HCT116 (cell line): ENCODE data around the gene MAST4. TPM values are rescaled to one million over a fixed set of nuclear protein-coding genes. Genes with fewer than 3 reads are reported as not detected.

Source experiments
- ATAC-seq: fragments of 200-7000 bp; cut with Tn5 transposase; 2 replicates; pipeline ENCODE4 v1.9.1; 2020; ENCODE audit warnings: mild to moderate bottlenecking, moderate library complexity
- BruUV-seq: library from RNA; stranded (reverse); fragments of 400-500 nt; replicated peaks from 2 replicates; lab custom pipeline; 2021; lab: Mats Ljungman, UMichigan
- CTCF ChIA-PET: fragments of 300-600 bp; sonication (Branson Sonifier 250); formaldehyde crosslinking; loops from one replicate; lab custom pipeline; 2021; ENCODE audit warnings: antibody characterized with exemption; lab: Charles Lee
- POLR2A ChIA-PET: fragments of 300-600, 350-600 bp; sonication (Branson Sonifier 250); formaldehyde crosslinking; loops from one replicate; lab custom pipeline; 2021; ENCODE audit warnings: antibody characterized with exemption; lab: Charles Lee
- RAD21 ChIA-PET, 2 experiments: fragments of 300-600 bp; sonication (Branson Sonifier 250); formaldehyde crosslinking; loops; one replicate each; lab custom pipeline; 2023; ENCODE audit warnings: low total read pairs in 2 of 2; ENCODE audit not compliant: uncharacterized antibody in 2 of 2, unreplicated experiment in 2 of 2, low non-redundant PET in 1 of 2; lab: Charles Lee
- DNase-seq: peaks from one replicate; pipeline ENCODE4 v3.0.0-alpha.2; 2010; ENCODE audit warnings: low read depth, low spot score
- H2AFZ ChIP-seq: fragments of 200-600 bp; shearing (Covaris generic), sonication (generic); 2 replicates; pipeline ENCODE4 v1.6.1; 2017; ENCODE audit warnings: low read depth, mixed run types, mixed read lengths, antibody characterized with exemption, low read length; ENCODE audit not compliant: poor library complexity, severe bottlenecking
- H3K27ac ChIP-seq: 2 replicates; pipeline ENCODE4 v1.5.1; 2012; ENCODE audit warnings: low read depth, low read length
- H3K27me3 ChIP-seq: fragments of 200-600 bp; sonication (generic); 2 replicates; pipeline ENCODE4 v1.6.1; 2016; ENCODE audit warnings: mixed run types, low read length, mixed read lengths; ENCODE audit not compliant: insufficient read depth
- H3K36me3 ChIP-seq, 2 experiments: fragments of 200-500 bp in 1 of 2; fragments of 200-600 bp in 1 of 2; sonication (Bioruptor generic) in 1 of 2; sonication (generic) in 1 of 2; 2 replicates each; pipeline versions ENCODE4 v1.5.1 to v1.6.1; 2014 to 2016; ENCODE audit warnings: low read length in 2 of 2, inconsistent platforms in 1 of 2, mixed read lengths in 1 of 2, mixed run types in 1 of 2; ENCODE audit not compliant: insufficient read depth in 2 of 2, control insufficient read depth in 1 of 2
- H3K4me1 ChIP-seq, 2 experiments: fragments of 200-600 bp in 1 of 2; sonication (generic) in 1 of 2; 2 replicates each; pipeline versions ENCODE4 v1.5.1 to v1.6.1; 2012 to 2017; ENCODE audit warnings: low read length in 2 of 2, inconsistent platforms in 1 of 2, mild to moderate bottlenecking in 1 of 2, mixed read lengths in 1 of 2, mixed run types in 1 of 2, moderate library complexity in 1 of 2; ENCODE audit not compliant: insufficient read depth in 2 of 2, control insufficient read depth in 1 of 2
- H3K4me2 ChIP-seq: fragments of 200-600 bp; sonication (generic); 2 replicates; pipeline ENCODE4 v1.6.1; 2017; ENCODE audit warnings: mixed run types, low read length, mixed read lengths
- H3K4me3 ChIP-seq, 2 experiments: fragments of 200-600 bp in 1 of 2; sonication (generic) in 1 of 2; replicated peaks in 1 of 2; 2 replicates each; pipeline ENCODE4 v1.5.1; 2011 to 2016; ENCODE audit warnings: low read length in 2 of 2, control low read depth in 1 of 2, low read depth in 1 of 2, mild to moderate bottlenecking in 1 of 2, mixed read lengths in 1 of 2, mixed run types in 1 of 2
- H3K79me2 ChIP-seq: fragments of 200-600 bp; sonication (generic); 2 replicates; pipeline ENCODE4 v1.6.1; 2017; ENCODE audit warnings: mild to moderate bottlenecking, mixed run types, low read length, moderate library complexity, mixed read lengths; ENCODE audit not compliant: insufficient read depth
- H3K9ac ChIP-seq: fragments of 200-600 bp; sonication (generic); 2 replicates; pipeline ENCODE4 v1.6.1; 2016; ENCODE audit warnings: low read length, mixed read lengths
- H3K9me2 ChIP-seq: fragments of 200-600 bp; sonication (generic), shearing (Covaris generic); 2 replicates; pipeline ENCODE4 v1.6.1; 2017; ENCODE audit warnings: mixed run types, mild to moderate bottlenecking, moderate library complexity; ENCODE audit not compliant: insufficient read depth
- H3K9me3 ChIP-seq, 2 experiments: fragments of 200-500 bp in 1 of 2; fragments of 200-600 bp in 1 of 2; sonication (Bioruptor generic) in 1 of 2; sonication (generic) in 1 of 2; 2 replicates each; pipeline ENCODE4 v1.6.1; 2014 to 2017; ENCODE audit warnings: low read length in 2 of 2, mixed read lengths in 2 of 2, inconsistent platforms in 1 of 2, low read depth in 1 of 2, mild to moderate bottlenecking in 1 of 2, mixed run types in 1 of 2, moderate library complexity in 1 of 2; ENCODE audit not compliant: control insufficient read depth in 1 of 2, insufficient read depth in 1 of 2
- H4K20me1 ChIP-seq: fragments of 200-600 bp; sonication (generic), shearing (Covaris generic); 2 replicates; pipeline ENCODE4 v1.6.1; 2017; ENCODE audit warnings: mixed run types, mild to moderate bottlenecking, moderate library complexity; ENCODE audit not compliant: insufficient read depth
- ATF3 ChIP-seq: IDR thresholded peaks from 2 replicates; pipeline ENCODE4 v1.6.1; 2012
- CBX3 ChIP-seq: IDR thresholded peaks from 2 replicates; pipeline ENCODE4 v1.6.1; 2012; ENCODE audit warnings: low read depth
- CEBPB ChIP-seq: IDR thresholded peaks from 2 replicates; pipeline ENCODE4 v1.6.1; 2012; ENCODE audit warnings: low read depth
- CTCF ChIP-seq, 3 experiments: fragments of 200-600 bp in 1 of 3; sonication (generic) in 1 of 3; IDR thresholded peaks in 2 of 3; conservative IDR thresholded peaks in 1 of 3; 2 replicates each; pipeline ENCODE4 v1.5.1; 2012 to 2017; ENCODE audit warnings: low read depth in 2 of 3, low read length in 2 of 3, antibody characterized with exemption in 1 of 3, borderline replicate concordance in 1 of 3, control low read depth in 1 of 3, mild to moderate bottlenecking in 1 of 3, mixed read lengths in 1 of 3, mixed run types in 1 of 3, moderate library complexity in 1 of 3; ENCODE audit not compliant: insufficient read depth in 1 of 3
- EGR1 ChIP-seq: IDR thresholded peaks from 2 replicates; pipeline ENCODE4 v1.6.1; 2012; ENCODE audit warnings: low read depth
- ELF1 ChIP-seq: IDR thresholded peaks from 2 replicates; pipeline ENCODE4 v1.6.1; 2012; ENCODE audit warnings: low read depth, borderline replicate concordance
- EZH2 ChIP-seq: fragments of 200-600 bp; sonication (generic); IDR thresholded peaks from 2 replicates; pipeline ENCODE4 v1.6.1; 2017; ENCODE audit warnings: antibody characterized with exemption, mixed run types
- EZH2phosphoT487 ChIP-seq: fragments of 200-600 bp; IDR thresholded peaks from 2 replicates; pipeline ENCODE4 v1.6.1; 2018; ENCODE audit warnings: antibody characterized with exemption, borderline replicate concordance
- FOSL1 ChIP-seq: IDR thresholded peaks from 2 replicates; pipeline ENCODE4 v1.6.1; 2012; ENCODE audit warnings: low read depth
- JUND ChIP-seq: IDR thresholded peaks from 2 replicates; pipeline ENCODE4 v1.6.1; 2012
- POLR2AphosphoS5 ChIP-seq: IDR thresholded peaks from 2 replicates; pipeline ENCODE4 v1.6.1; 2011; ENCODE audit warnings: mild to moderate bottlenecking, low read depth, low read length, moderate library complexity
- RAD21 ChIP-seq: IDR thresholded peaks from 2 replicates; pipeline ENCODE4 v1.6.1; 2012; ENCODE audit warnings: low read depth, mild to moderate bottlenecking
- REST ChIP-seq: IDR thresholded peaks from 2 replicates; pipeline ENCODE4 v1.6.1; 2012; ENCODE audit warnings: low read depth
- SIN3A ChIP-seq: IDR thresholded peaks from 2 replicates; pipeline ENCODE4 v1.6.1; 2012; ENCODE audit warnings: low read depth
- TCF7L2 ChIP-seq: IDR thresholded peaks from 2 replicates; pipeline ENCODE4 v1.7.0; 2011; ENCODE audit warnings: borderline replicate concordance, inconsistent platforms; ENCODE audit not compliant: insufficient read depth, insufficient read length; ENCODE audit errors: extremely low read depth
- ZBTB33 ChIP-seq: IDR thresholded peaks from 2 replicates; pipeline ENCODE4 v1.6.1; 2011; ENCODE audit warnings: mild to moderate bottlenecking, low read length, moderate library complexity; ENCODE audit not compliant: insufficient replicate concordance; ENCODE audit errors: extremely low read depth
- ZFX ChIP-seq: fragments of 450-650 bp; IDR thresholded peaks from 2 replicates; pipeline ENCODE4 v1.6.1; 2017
- intact Hi-C: fragments of 100-400 bp; cut with micrococcal nuclease; formaldehyde crosslinking; loops from 2 replicates; pipeline ENCODE4 v1.10.0; 2022
- total RNA-seq: library from RNA; stranded (reverse); gene quantifications from one replicate; pipeline ENCODE4 v1.2.1, GENCODE V29; 2021; ENCODE audit not compliant: unreplicated experiment

MAST4 gene
- total RNA-seq, 1 experiment from 2014 or later = 1.1 TPM

GRCh38 chr5:66854416-66854815 is 258.2 kb downstream of the MAST4 start:
- DNase-seq (no peak), ATAC-seq (no peak)
- intact Hi-C loops = no loop called here
- ChIA-PET CTCF (interaction anchor here (1.2 kb wide), 1 partner anchor 24 kb away, joined by 5 read pairs; no protein-coding TSS in a partner anchor), RAD21 (no interaction called here), POLR2A (no interaction called here)
- Histone ChIP-seq H3K79me2 (no peaks in the 10 kb centered on the region), H3K36me3 (no peaks in the 10 kb centered on the region), H3K4me2 (no peak overlapping the region), H3K9me3 (no peaks in the 10 kb centered on the region), H3K4me3 (no peak overlapping the region), H3K27me3 (peaks cover 34% of the 10 kb centered on the region), H3K9ac (no peak overlapping the region), H3K9me2 (no peaks in the 10 kb centered on the region), H4K20me1 (no peaks in the 10 kb centered on the region), H2AFZ (no peak overlapping the region)
- BruUV-seq = no TSS peak
- no peak for TF ChIP-seq POLR2AphosphoS5
- no peak for TF ChIP-seq EGR1
- no peak for TF ChIP-seq TCF7L2
- no peak for TF ChIP-seq CBX3
- TF ChIP-seq CEBPB = no peak
- TF ChIP-seq ATF3 = no peak
- TF ChIP-seq CTCF (IDR thresholded peaks at IDR 0.05 in 2 of 3, conservative IDR thresholded peaks at IDR 0.05 in 1 of 3; ENCODE audit: borderline replicate concordance in 1 of 3, insufficient read depth in 1 of 3, low read depth in 2 of 3, low read length in 2 of 3) = no peak
- TF ChIP-seq FOSL1 = no peak
- TF ChIP-seq SIN3A = no peak
- no peak for TF ChIP-seq ZBTB33
- no peak for TF ChIP-seq JUND
- no peak for TF ChIP-seq REST
- TF ChIP-seq ZFX = no peak
- TF ChIP-seq EZH2 = no peak
- no peak for TF ChIP-seq ELF1
- no peak for TF ChIP-seq RAD21
- no peak for TF ChIP-seq EZH2phosphoT487
- TF ChIP-seq, all 23 proteins: peak for 0
- H3K27ac ChIP-seq = no peak overlapping the region
- H3K4me1 ChIP-seq = peaks cover 0 to 4% of the 10 kb centered on the region in 2 experiments; a peak in 2 of 4 replicates
